ENCODE data around the gene SLC37A4. TPM values are rescaled to one million over a fixed set of nuclear protein-coding genes. Genes with fewer than 3 reads are reported as not detected.
A peak's percentile ranks its signal among the peaks of the same experiment; 100 is the strongest.

The SLC37A4 gene
- total and polyA plus RNA-seq, 2 of the 8 experiments (the other 6 are each of a cell fraction or from before 2014, with no cell fraction given): 35.1 to 91.9 TPM

GRCh38 chr11:119067371-119068222 is 36.9 kb upstream of the SLC37A4 start, which contains the start of gene VPS11 (continued):
- no peak for TF ChIP-seq CREB1 (IDR thresholded peaks at IDR 0.05)
- TF ChIP-seq JUND (IDR thresholded peaks at IDR 0.05; ENCODE audit: low read length): no peak
- TF ChIP-seq RFX5 (IDR thresholded peaks at IDR 0.05; ENCODE audit: borderline replicate concordance, low read depth, low read length): no peak
- no peak for TF ChIP-seq SUZ12 (IDR thresholded peaks at IDR 0.05; ENCODE audit: low read length)
- TF ChIP-seq E2F6 (IDR thresholded peaks at IDR 0.05): peak; percentile 45
- TF ChIP-seq YY1 (IDR thresholded peaks at IDR 0.05; ENCODE audit: low read depth, low read length): peak; percentile 99
- TF ChIP-seq KDM5A (IDR thresholded peaks at IDR 0.05; ENCODE audit: low read length): peak; percentile 98
- no peak for TF ChIP-seq CHD2 (IDR thresholded peaks at IDR 0.05; ENCODE audit: low read length)
- TF ChIP-seq BCL11A (IDR thresholded peaks at IDR 0.05; ENCODE audit: low read depth in 2 of 2, low read length in 2 of 2): no peak
- TF ChIP-seq TCF12 (IDR thresholded peaks at IDR 0.05; ENCODE audit: low read depth, low read length): no peak
- TF ChIP-seq RXRA (IDR thresholded peaks at IDR 0.05; ENCODE audit: insufficient read depth, low read depth, low read length): no peak
- peak; percentile 78 for TF ChIP-seq PHF8 (conservative IDR thresholded peaks at IDR 0.05; ENCODE audit: low read depth, low read length)
- TF ChIP-seq JUN (IDR thresholded peaks at IDR 0.05; ENCODE audit: low read depth, low read length): no peak
- peak; percentile 97 for TF ChIP-seq ATF3 (IDR thresholded peaks at IDR 0.05; ENCODE audit: insufficient read depth, low read depth, low read length)
- no peak for TF ChIP-seq FOSL1 (IDR thresholded peaks at IDR 0.05; ENCODE audit: insufficient read depth, low read depth, low read length)
- no peak for TF ChIP-seq NANOG (IDR thresholded peaks at IDR 0.05; ENCODE audit: insufficient read depth, low read depth, low read length, poor library complexity, severe bottlenecking)
- no peak for TF ChIP-seq HDAC6 (IDR thresholded peaks at IDR 0.05; ENCODE audit: low read depth, low read length)
- TF ChIP-seq CTCF (IDR thresholded peaks at IDR 0.05; ENCODE audit: control extremely low read depth in 1 of 3, insufficient read depth in 1 of 3, low read depth in 1 of 3, low read length in 3 of 3): no peak
- no peak for TF ChIP-seq SIRT6 (IDR thresholded peaks at IDR 0.05; ENCODE audit: low read length)
- TF ChIP-seq EGR1 (IDR thresholded peaks at IDR 0.05; ENCODE audit: borderline replicate concordance, low read depth, low read length): no peak
- TF ChIP-seq CTBP2 (IDR thresholded peaks at IDR 0.05; ENCODE audit: borderline replicate concordance, insufficient read depth, insufficient read length, low read length): peak; percentile 56
